Midbrain (tissue), 1 donor: ENCODE data around the gene CDK14.
"Not testable (repeated sequence)": the region's sequence is repeated elsewhere in the genome, so short reads cannot be mapped to it uniquely, and the experiment has no call there.

Source experiments
- DNase-seq: peaks from one replicate; lab custom pipeline; 2025; lab: John Stamatoyannopoulos, UW

Gene CDK14

GRCh38 chr7:90756366-90756765 lies 160.2 kb downstream of the CDK14 start:
- DNase-seq: no peak

GRCh38 chr7:90757565-90757950 lies 161.4 kb downstream of the CDK14 start:
- not testable (repeated sequence) for DNase-seq

GRCh38 chr7:90758933-90759562 lies 162.9 kb downstream of the CDK14 start:
- DNase-seq: no peak

GRCh38 chr7:90759710-90760109 lies 163.6 kb downstream of the CDK14 start:
- DNase-seq: no peak

- no peak for DNase-seq
Observed at GRCh38 chr7:90760892-90761291, 164.8 kb downstream of the CDK14 start.

GRCh38 chr7:90761584-90761983 lies 165.5 kb downstream of the CDK14 start:
- DNase-seq: no peak

- DNase-seq: no peak
Observed at GRCh38 chr7:90763108-90763507, 167.0 kb downstream of the CDK14 start.

- DNase-seq: no peak
Observed at GRCh38 chr7:90764848-90765570, 168.9 kb downstream of the CDK14 start.

- DNase-seq: peak; percentile 7
Observed at GRCh38 chr7:90766814-90767564, 170.9 kb downstream of the CDK14 start.

GRCh38 chr7:90768301-90768700 lies 172.2 kb downstream of the CDK14 start:
- DNase-seq: no peak

GRCh38 chr7:90769036-90769435 lies 172.9 kb downstream of the CDK14 start:
- no peak for DNase-seq

- not testable (repeated sequence) for DNase-seq
Observed at GRCh38 chr7:90769566-90769965, 173.4 kb downstream of the CDK14 start.

GRCh38 chr7:90771281-90771680 lies 175.2 kb downstream of the CDK14 start:
- DNase-seq: no peak

- no peak for DNase-seq
Observed at GRCh38 chr7:90772410-90772809, 176.3 kb downstream of the CDK14 start.

GRCh38 chr7:90773269-90773668 lies 177.1 kb downstream of the CDK14 start:
- no peak for DNase-seq

- DNase-seq: no peak
Observed at GRCh38 chr7:90774706-90775105, 178.6 kb downstream of the CDK14 start.

GRCh38 chr7:90775383-90775965 lies 179.4 kb downstream of the CDK14 start:
- DNase-seq: no peak

GRCh38 chr7:90777041-90777440 lies 180.9 kb downstream of the CDK14 start:
- DNase-seq: no peak

GRCh38 chr7:90777465-90777864 lies 181.3 kb downstream of the CDK14 start:
- no peak for DNase-seq

- no peak for DNase-seq
Observed at GRCh38 chr7:90777886-90778285, 181.8 kb downstream of the CDK14 start.

- no peak for DNase-seq
Observed at GRCh38 chr7:90788052-90788451, 191.9 kb downstream of the CDK14 start.

GRCh38 chr7:90789736-90790306 lies 193.7 kb downstream of the CDK14 start:
- DNase-seq: no peak
